HG02973 (cell line): ENCODE measurements around the gene ELMOD3.
"Not testable (repeated sequence)": the region's sequence is repeated elsewhere in the genome, so short reads cannot be mapped to it uniquely, and the experiment has no call there.

ENCODE experiments used
- ATAC-seq: cut with Tn5 transposase; IDR thresholded peaks from one replicate; pipeline ENCODE4 v1.9.1; 2021; ENCODE audit warnings: moderate library complexity; ENCODE audit not compliant: unreplicated experiment

Gene ELMOD3

DNA sequence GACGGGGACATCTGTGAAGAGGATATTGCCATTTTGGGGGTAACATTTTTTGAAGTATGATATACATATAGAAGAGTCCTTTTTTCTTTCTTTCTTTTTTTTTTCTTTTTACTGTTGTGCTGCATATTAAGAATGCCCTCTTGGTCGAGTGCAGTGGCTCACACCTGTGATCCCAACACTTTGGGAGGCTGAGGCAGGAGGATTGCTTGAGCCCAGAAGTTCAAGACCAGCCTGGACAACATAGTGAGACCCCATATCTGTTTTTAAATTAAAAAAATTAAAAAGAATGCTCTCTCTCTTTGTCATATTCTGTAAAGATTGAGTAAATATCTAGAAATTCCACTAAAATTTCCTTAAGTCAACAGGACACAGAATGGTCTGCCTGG, 67.5 kb downstream of the ELMOD3 start:
- ATAC-seq = no peak

DNA sequence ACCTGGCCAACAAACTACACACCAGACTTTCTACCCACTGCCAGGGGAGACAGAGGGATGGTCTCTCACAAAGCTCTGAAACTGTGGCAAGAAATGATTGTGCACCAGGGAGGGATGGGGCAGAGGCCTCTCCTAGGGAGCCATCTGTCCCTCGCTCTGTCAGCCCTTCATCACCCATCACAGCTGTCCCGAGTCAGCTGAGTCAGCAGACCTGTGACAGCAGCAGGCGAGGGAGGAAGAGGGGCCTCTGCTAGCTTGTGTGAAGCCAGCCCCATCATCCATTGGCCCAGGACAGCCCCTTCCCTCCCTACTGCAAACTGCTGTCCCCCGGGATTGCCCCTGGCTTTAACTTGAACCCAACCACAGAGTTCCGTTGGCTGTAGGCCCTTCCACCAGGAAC, 69.0 kb downstream of the ELMOD3 start:
- ATAC-seq = no peak

DNA sequence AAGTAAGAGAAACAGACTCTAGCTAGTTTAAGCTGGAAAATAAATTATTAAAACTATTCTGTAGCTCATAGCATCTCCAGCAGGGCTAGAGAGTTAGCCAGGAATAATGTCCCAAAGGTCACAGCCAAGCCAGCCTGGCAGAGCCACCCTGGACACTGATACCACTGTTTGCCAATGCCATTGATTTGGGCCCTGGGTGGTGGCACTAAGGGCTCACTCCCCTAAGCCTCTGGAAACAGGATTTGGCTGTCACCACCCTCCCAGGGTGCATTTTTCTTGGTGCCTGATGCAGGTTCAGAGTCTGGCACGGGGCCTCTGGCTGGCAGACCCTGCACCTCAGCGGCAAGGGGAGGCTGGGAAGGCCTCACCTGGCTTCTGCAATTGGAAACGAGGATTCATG, 71.0 kb downstream of the ELMOD3 start:
- no peak for ATAC-seq

DNA sequence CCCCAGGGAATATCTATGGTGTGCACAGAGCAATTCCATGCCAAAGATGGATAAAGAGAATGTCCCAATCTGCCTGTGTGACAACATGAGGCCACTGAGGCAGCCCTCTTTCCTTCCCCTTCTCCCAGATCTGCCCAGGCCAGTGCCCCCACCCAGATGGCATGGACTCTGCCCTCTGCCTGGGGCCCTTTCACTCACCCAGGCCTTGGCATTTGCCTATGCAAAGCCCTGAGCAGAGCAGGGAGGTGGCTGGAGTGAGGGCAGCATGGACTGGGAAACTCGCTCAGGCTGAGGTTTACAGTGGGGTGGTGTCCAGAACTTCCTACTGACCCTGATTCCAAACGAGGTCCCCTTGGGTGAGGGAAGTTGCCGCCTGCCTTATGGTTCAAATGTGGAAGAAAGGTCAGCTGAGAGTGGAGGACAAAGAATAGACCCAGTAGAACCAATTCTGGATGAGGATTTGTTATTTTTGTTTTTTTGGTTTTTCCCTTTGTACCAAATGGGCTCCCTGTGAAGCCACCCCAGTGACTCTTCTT, 72.8 kb downstream of the ELMOD3 start:
- no peak for ATAC-seq

DNA sequence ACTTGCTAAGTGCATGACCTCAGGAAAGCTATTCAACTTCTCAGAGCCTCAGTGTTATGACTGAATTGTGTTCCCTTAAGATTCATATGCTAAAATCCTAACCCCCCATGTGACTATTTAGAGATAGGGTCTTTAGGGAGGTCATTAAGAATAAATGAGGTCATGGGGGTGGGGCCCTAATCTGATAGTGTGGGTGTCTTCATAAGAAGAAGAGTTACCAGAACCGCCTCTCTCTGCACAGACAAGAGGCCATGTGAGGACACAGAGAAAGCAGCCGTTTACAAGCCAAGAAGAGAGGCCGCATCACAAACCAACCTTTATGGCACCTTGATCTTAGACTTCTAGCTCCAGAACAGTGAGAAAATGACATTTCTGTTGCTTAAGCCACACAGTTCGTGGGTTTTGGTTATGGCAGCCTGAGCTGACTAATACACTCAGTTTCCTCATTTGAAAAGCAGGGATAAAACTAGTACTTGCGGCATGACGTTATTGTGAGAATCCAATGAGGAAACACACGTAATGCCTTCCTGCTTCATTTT, 73.8 kb downstream of the ELMOD3 start:
- no peak for ATAC-seq

DNA sequence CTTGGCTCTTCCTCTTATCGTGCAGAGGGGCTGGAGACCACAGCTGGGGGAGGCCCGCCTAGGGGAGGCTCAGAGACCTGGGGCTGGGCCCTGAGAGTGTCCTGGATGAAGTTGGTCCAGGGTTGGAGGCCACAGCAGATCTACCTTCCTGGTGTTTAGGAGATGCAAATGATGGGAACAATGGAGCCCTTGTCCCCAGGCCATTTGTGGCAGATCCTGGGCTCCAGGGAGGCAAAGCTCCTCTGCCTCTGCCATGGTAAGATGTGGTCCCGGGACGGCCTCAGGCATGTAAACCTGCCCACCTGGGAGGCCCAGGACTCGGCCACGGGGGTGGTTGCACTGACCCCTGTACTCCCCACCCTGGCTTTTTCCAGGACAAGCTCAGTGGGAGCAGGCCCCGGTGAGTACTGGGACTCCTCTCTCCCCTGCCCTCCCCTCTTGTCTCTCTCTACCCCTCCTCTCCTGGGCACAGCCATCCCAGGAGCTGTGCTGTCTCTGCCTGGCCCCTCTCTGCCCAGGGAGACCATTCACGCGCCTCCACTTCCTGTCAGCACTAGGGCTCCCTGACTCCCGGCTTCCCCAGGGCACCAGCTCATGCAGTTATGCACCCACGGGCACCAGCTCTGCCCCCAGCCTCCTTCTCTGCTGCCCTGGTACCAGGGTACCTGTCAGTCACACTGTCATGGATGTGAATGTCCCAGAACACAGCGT, 74.8 kb downstream of the ELMOD3 start:
- no peak for ATAC-seq

DNA sequence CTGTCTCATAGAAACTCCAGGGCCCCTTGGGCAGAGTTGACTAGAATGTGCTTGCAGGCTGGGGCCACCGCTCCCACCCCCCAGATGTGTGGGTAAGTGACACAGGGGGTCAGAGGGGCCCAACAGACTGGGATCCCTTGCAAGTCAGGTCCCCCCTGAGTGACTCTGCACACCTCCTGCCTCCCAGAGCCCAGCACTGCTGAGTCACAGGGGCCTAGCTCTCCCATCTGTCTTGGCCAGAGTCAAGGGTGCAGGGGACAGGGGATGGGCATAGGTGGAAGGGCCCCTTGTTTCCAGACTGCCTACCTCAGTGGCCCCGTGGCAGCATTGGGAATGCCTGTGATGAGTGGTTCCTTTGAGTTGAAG, 75.3 kb downstream of the ELMOD3 start:
- no peak for ATAC-seq

DNA sequence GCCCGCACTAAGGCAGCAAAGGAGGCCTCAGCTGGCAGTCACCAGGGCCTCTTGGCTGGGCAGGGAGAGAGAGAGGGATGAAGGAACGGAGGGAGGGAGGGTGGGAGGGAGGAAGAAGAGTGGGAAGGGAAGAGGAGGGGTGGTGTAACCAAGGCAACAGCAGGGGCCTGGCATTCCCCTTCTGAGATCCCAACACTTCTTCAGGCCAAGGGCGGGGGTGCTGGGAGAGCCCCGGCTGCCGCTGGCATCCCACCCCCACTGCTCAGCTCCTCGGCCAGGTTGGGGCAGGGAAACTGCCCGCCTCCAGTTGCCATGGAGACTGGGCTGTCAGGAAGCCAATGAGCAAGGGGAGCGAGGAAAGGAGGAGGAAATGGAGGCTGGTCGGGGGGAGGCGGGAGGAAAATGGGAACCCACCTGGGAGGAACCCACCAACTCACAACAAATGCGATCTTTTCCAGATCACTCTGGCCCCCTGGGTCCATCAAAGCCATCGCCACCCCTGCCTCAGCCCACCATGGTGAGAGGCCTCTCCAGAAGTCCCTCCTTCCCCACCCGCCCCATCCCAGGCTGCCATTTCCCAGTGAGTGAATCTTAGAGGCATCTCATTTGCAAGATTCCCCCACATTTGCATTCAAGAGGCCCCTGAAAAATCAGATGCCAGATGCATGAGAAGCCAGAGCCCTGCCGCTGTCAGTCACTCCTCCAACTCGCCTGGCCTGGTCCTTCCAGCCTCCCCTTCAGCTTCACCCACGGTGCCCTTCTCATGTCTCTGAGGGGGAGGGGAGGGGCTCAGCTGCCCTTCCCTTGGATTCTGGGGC, 76.4 kb downstream of the ELMOD3 start:
- ATAC-seq = no peak

DNA sequence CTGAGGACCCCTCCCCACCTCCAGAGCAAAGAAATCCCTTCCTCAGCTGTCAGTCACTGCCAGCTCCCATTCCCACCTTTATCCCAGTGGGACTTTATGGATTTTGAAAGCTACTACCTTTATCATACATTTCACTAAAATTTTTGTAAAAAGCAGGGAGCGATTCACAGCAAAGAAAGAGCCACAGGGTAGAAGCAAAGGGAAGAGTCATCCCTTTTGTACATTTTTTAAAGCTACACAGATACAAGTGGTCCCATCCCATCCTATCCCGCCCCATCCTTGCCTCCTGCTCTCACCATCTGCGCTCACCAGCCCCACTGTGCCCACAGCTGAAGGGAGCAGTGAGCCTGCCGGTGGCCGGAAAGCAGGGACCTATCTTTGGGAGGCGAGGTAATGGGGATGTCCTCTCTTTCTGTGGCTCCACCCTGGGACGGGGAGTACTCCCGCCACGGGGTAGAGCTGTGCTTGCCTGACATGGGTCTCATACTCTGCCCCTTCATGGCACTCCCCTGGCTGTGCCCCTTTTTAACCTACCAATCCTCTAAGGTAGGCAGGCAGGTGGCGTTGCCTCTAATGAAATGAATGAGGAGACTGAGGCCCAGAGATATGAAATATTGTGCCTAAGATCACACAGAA, 77.1 kb downstream of the ELMOD3 start:
- ATAC-seq = no peak

DNA sequence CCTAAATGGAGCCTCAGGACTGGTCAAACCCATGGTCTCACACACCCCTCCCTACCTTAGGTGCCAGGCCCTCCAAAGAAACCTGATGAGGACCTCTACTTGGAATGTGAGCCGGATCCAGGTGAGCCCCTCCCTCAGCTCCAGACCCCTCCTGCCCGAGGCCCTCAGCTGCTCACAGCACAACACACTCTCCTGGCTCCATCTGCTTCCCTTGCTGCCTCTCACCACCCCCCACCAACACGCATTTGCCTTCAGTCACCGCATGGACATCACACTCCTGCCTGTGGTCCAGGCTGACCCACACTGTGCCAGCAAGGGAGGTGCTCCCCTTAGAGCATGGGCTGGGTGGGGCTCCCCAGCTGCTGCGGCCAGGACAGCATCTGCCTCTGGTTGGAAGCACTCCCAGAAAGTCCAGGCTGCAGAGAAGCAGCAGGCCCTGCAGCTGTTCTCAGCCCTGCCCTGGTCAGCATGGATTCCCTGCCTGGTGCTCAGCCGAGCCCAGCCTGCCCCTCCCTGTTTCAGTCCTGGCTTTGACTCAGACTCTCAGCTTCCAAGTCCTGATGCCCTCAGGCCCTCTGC, 79.0 kb downstream of the ELMOD3 start:
- no peak for ATAC-seq

DNA sequence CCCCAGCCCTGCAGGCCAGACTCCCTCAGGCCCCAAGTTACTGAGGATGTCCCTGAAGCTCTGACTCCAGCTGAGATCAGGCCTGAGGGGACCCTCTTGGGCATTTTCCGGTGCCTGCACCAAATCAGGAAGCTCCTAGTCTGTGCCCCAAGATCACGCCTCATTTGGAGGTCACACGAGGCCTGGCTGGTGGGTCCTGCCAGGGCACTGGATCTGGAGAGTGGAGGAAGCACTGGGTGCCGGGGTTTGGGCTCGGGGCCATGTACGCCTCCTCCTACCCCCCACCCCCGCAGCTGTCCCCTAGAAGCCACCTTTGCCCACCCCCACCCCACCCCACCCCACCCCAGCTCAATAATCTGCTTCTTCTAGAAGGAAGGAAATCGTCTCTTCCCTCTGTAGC, 80.1 kb downstream of the ELMOD3 start:
- no peak for ATAC-seq

DNA sequence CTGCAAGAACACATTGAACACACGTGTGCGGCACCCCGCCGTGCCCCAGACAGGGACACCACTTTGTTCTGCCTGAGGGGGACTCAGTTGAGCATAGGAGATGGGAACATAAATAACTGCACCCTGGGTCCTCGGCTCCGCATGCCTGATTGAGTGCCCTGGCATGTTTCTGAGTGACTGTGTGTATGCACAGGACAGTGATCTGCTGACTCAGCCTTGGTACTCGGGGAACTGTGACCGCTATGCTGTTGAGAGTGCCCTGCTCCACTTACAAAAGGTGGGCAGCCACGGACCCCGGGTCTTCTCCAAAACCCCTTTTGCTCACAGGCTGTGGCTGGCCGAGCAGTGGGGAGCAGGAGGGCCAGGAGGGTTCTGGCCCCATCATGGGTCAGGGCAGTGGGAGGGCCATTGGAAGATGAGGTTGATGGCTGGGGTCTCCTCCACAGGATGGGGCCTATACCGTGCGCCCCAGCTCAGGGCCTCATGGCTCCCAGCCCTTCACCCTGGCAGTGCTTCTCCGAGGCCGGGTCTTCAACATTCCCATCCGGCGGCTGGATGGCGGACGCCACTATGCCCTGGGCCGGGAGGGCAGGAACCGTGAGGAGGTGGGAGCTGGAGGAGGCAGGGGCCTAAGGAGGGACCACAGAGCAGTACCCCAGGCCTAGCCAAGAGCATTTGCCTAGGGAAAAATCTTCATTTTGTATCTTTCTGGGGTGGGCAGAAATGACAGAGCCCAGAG, 80.8 kb downstream of the ELMOD3 start:
- no peak for ATAC-seq

DNA sequence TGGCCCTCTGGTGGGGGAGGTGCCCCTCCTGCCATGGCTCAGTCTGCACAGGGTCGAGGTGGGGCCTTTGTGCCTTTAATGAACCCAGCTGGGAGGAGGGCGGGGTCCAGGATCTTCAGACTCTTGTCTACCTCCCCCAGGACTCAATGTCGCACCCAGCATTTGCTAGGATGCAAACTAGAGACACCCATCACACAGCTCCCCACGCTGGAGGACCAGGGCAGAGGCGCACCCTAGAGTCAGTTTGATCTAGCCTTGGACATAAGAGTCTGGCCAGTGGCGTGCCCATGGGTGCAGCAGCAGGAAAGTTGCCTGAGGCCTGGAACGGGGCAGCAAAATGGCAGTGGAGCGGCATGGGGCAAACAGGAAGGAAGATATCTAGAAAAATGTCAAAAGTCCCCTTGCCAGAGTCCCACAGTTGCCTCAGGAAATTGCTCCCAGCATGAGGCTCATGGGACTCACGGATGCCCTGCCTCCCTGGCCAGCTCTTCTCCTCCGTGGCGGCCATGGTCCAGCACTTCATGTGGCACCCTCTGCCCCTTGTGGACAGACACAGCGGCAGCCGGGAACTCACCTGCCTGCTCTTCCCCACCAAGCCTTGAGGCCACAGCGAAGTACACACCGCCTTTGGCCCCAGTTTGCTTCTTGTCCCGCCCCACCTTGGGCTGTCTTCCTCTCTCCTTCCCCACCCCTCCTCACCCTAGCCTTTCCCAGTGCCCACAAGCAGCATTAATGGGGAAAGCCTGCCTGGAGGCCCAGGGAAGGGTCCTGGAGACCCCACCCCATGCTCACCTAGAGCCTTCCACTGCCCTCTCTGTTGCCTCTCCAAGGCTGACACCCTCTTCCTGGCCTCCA, 81.6 kb downstream of the ELMOD3 start:
- no peak for ATAC-seq

DNA sequence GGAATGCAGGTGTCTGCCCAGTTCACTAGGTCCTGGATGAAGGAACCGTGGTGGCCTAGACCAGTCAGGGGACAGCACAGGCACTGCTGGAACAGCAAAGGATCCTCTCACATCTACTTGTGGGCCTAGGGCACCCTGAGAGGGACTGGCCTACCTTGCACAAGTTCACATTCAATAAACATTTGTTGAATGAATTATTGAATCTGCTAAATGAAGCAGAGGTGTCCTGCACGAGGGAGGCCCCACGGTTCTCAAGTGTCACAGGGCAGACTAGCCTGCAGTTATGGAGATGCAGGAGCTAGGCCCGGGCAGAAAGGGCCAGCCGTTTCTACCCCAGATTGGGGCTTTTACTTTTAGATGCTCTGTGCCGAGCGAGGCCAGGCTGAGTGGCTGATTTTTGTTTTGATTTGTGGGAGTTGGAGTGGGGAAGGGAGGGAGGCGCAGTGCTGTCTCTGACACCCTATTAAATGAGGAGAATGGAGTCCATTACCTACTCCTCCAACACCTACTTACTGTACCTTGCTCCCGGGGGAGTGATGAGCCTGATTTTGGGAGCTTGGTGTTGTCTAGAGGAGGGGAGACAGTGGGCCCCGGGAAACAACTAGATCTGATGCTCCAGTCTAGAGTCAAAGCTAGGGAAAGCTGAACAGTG, 82.4 kb downstream of the ELMOD3 start:
- ATAC-seq = no peak

DNA sequence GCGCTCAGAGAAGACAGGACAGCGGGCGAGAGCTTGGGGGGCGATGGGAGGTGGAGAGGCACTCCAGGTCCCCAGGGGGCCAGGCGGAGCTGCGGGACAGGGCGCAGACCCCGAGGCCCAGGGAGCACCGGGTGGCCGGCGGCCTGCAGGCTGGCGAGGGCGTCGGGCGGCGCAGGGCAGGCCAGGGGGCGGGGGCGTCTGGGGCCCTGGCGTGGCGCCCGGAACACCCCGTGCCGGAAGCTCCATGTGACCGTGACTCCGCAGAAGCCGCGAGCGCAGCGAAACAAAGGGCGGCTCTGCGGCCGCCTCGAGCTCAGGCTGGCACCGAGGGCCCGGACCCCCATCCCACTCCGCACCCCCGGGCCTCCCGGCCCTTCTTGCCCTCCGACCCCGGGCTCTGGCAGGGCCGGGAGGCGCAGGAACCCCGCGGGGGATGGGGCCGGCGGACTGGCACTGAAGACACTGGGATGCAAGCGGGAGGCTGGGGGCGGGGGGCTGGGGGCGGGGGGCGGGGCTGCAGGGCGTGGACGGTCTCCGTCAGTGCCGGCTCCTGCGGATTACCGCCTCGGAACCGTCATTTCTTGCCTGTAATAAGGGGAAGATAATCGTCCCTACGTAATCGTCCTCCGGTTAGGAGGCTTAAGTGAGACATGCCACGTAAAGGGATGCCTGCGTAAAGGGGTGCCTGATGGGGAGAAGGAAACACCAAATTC, 83.1 kb downstream of the ELMOD3 start:
- ATAC-seq = peak; percentile 79

DNA sequence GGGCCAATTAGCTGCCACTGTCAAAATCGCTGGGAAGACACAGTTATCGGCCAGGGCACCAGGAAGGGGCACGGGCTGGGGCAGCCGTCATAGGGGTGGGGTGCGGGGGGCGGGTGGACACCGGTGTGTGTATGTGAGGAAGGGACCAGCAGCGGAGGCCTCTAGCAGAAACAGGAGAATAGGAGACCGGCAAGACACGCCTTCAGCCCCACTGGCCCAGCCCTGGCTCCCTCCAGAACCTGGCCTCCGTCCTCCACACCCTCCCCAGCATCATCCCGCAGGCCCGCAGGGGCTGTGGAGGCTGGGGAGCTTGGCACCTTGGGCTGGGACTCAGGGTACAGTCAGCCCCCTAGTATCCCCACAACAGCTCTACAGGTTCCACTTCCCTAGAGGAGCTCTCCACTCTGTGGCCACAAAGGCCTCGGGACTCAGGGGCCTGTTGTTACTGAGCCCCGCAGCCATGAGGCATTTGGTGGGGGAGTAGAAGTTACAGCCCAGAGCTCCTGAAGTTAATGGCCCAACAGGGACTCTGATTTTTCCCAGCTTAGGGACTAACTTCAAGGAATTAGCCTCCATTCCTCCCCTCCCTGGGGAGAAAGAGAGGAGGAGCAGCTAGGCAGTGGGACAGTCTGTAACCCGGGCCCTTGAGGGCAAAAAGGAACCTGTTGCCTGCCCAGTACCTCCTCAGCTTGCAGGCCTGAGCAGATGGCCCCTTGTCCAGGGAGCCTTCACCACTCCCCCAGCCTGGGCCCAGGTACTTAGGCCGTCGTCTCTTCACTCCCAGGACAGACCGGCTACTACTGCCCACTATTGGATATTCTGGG, 83.8 kb downstream of the ELMOD3 start:
- no peak for ATAC-seq

DNA sequence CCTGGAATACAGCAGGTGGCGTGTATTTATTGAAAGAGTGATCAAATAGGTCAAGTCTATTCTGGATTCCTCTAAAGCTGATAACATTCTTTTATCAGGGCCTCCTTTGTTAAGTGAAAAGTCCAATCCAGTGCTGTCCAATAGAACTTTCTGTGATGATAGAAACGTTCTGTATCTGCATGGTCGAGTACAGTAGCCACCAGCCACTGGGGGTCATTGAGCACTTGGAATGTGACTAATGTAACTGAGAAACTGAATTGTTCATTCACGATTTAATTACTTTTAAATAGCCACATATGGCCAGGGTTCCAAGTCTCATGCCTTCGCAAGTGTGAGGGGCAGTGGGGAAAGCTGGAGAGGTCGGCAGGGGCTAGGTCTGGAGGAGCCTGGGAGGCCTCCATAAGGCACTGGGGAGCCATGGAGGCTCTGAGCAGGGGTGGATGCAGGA, 84.5 kb downstream of the ELMOD3 start:
- ATAC-seq = no peak

DNA sequence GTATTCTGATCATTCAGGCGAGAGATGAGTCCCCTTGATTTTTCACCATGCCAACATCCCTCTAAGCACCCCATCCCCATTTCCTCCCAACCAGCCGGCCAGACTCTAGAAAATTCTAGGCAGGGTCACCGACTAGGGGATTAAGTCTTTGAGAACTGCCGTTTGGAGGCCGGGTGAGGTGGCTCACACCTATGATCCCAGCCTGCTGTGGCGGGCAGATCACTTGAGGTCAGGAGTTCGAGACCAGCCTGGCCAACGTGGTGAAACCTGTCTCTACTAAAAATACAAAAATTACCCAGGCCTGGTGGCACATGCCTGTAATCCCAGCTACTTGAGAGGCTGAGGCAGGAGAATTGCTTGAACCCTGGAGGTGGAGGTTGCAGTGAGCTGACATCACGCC, 85.0 kb downstream of the ELMOD3 start:
- not testable (repeated sequence) for ATAC-seq
